SKM-1 treated with dmso at 0.1 percent for 144 hours (cell line): Measurements from ENCODE around the gene METTL22.

Source experiments
- DNase-seq: peaks from one replicate; lab custom pipeline; 2025; ENCODE audit not compliant: unreplicated experiment; lab: John Stamatoyannopoulos, UW

Gene METTL22

GRCh38 chr16:8591451-8591850 lies 30.0 kb upstream of the METTL22 start:
- no peak for DNase-seq

GRCh38 chr16:8594149-8594666 lies 27.3 kb upstream of the METTL22 start:
- no peak for DNase-seq

- DNase-seq = no peak
Observed at GRCh38 chr16:8595783-8596182, 25.7 kb upstream of the METTL22 start.

- DNase-seq = no peak
Observed at GRCh38 chr16:8596581-8596980, 24.9 kb upstream of the METTL22 start.

GRCh38 chr16:8600144-8600775 lies 21.2 kb upstream of the METTL22 start:
- DNase-seq = no peak

GRCh38 chr16:8605554-8605953 lies 15.9 kb upstream of the METTL22 start:
- DNase-seq = no peak

- no peak for DNase-seq
Observed at GRCh38 chr16:8607214-8607613, 14.3 kb upstream of the METTL22 start.

- DNase-seq = no peak
Observed at GRCh38 chr16:8611122-8611521, 10.4 kb upstream of the METTL22 start.

GRCh38 chr16:8611886-8612600 lies 9.5 kb upstream of the METTL22 start:
- no peak for DNase-seq

- DNase-seq = no peak
Observed at GRCh38 chr16:8614435-8615029, 7.0 kb upstream of the METTL22 start.

GRCh38 chr16:8619671-8620370 lies 1.7 kb upstream of the METTL22 start:
- DNase-seq = no peak

- DNase-seq = no peak
Observed at GRCh38 chr16:8620535-8620934, 963 bp upstream of the METTL22 start.

GRCh38 chr16:8621222-8621571 lies 301 bp upstream of the METTL22 start:
- DNase-seq = no peak

- no peak for DNase-seq
Observed at GRCh38 chr16:8622315-8622656, 788 bp downstream of the METTL22 start.

- no peak for DNase-seq
Observed at GRCh38 chr16:8623634-8624033, 2.1 kb downstream of the METTL22 start.

- no peak for DNase-seq
Observed at GRCh38 chr16:8625491-8626087, 4.1 kb downstream of the METTL22 start.

GRCh38 chr16:8626946-8627345 lies 5.4 kb downstream of the METTL22 start:
- DNase-seq = no peak

- DNase-seq = no peak
Observed at GRCh38 chr16:8627456-8627855, 6.0 kb downstream of the METTL22 start.

GRCh38 chr16:8628981-8629725 lies 7.7 kb downstream of the METTL22 start:
- no peak for DNase-seq

GRCh38 chr16:8630255-8630953 lies 8.9 kb downstream of the METTL22 start:
- no peak for DNase-seq
